ENCODE data around the gene DCC. TPM values are rescaled to one million over a fixed set of nuclear protein-coding genes. Genes with fewer than 3 reads are reported as not detected.

Gene DCC
- total and polyA plus RNA-seq, 9 donors, result under 0.01 to 0.77 (median 0.30) TPM; not detected in 3

GRCh38 chr18:52577795-52578194 is 237.8 kb downstream of the DCC start:
- no peaks in the 10 kb centered on the region for H3K36me3 ChIP-seq
- no peak overlapping the region for H3K27ac ChIP-seq
- no peak overlapping the region for H3K4me3 ChIP-seq
- no peak for TF ChIP-seq CTCF (IDR thresholded peaks at IDR 0.05)
- no peak for TF ChIP-seq POLR2A (IDR thresholded peaks at IDR 0.05)
- no peak for TF ChIP-seq EP300 (IDR thresholded peaks at IDR 0.05)
- no peak for DNase-seq
- no peaks in the 10 kb centered on the region for H3K4me1 ChIP-seq (ENCODE audit: insufficient read depth)
- no peaks in the 10 kb centered on the region for H3K9me3 ChIP-seq
- H3K27me3 ChIP-seq, result no peaks in the 10 kb centered on the region
- intact Hi-C loops (cut with DNase I), result no loop called here
- WGBS, 3 donors, result 45 to 62% (median 54%) methylated on average over 3 of the region's 3 CpGs

- 63 to 67% (median 63%) methylated on average over 1 of the region's 1 CpG for WGBS, 3 donors
- no peak overlapping the region for H3K4me3 ChIP-seq
- no peak overlapping the region for H3K27ac ChIP-seq
- intact Hi-C loops (cut with DNase I), result no loop called here
- no peaks in the 10 kb centered on the region for H3K36me3 ChIP-seq
- no peak for DNase-seq
- no peaks in the 10 kb centered on the region for H3K4me1 ChIP-seq (ENCODE audit: insufficient read depth)
- no peaks in the 10 kb centered on the region for H3K27me3 ChIP-seq
- H3K9me3 ChIP-seq, result no peaks in the 10 kb centered on the region
- TF ChIP-seq CTCF (IDR thresholded peaks at IDR 0.05) (no peak), POLR2A (IDR thresholded peaks at IDR 0.05) (no peak), EP300 (IDR thresholded peaks at IDR 0.05) (no peak)
Measured at GRCh38 chr18:52582061-52582460, 242.1 kb downstream of the DCC start.

- no peak for TF ChIP-seq CTCF (IDR thresholded peaks at IDR 0.05)
- no peak for TF ChIP-seq POLR2A (IDR thresholded peaks at IDR 0.05)
- no peak for TF ChIP-seq EP300 (IDR thresholded peaks at IDR 0.05)
- no peaks in the 10 kb centered on the region for H3K36me3 ChIP-seq
- DNase-seq, result no peak
- H3K27me3 ChIP-seq, result no peaks in the 10 kb centered on the region
- no peaks in the 10 kb centered on the region for H3K4me1 ChIP-seq (ENCODE audit: insufficient read depth)
- H3K4me3 ChIP-seq, result no peak overlapping the region
- H3K9me3 ChIP-seq, result no peaks in the 10 kb centered on the region
- 14 to 38% (median 15%) methylated on average over 1 of the region's 1 CpG for WGBS, 3 donors
- no peak overlapping the region for H3K27ac ChIP-seq
- intact Hi-C loops (cut with DNase I), result no loop called here
Measured at GRCh38 chr18:52582516-52582915, 242.5 kb downstream of the DCC start.

GRCh38 chr18:52588931-52589330 is 248.9 kb downstream of the DCC start:
- TF ChIP-seq EP300 (IDR thresholded peaks at IDR 0.05) (no peak), CTCF (IDR thresholded peaks at IDR 0.05) (no peak), POLR2A (IDR thresholded peaks at IDR 0.05) (no peak)
- no peaks in the 10 kb centered on the region for H3K27me3 ChIP-seq
- intact Hi-C loops (cut with DNase I), result no loop called here

More at GRCh38 chr18:52588931-52589330, 248.9 kb downstream of the DCC start:
- Histone ChIP-seq H3K4me1 (ENCODE audit: insufficient read depth) (no peaks in the 10 kb centered on the region), H3K9me3 (no peaks in the 10 kb centered on the region), H3K36me3 (no peaks in the 10 kb centered on the region), H3K27ac (no peak overlapping the region), H3K4me3 (no peak overlapping the region)
- DNase-seq, result no peak
